D721Med (cell line): ENCODE data around the gene OTULINL.
"Not testable (repeated sequence)": the region's sequence is repeated elsewhere in the genome, so short reads cannot be mapped to it uniquely, and the experiment has no call there.

Experiments
- DNase-seq: peaks from one replicate; pipeline ENCODE4 v3.0.0; 2011; ENCODE audit warnings: low spot score; ENCODE audit not compliant: insufficient read length
- FAIRE-seq: peaks from 2 replicates; lab custom pipeline; 2011; peaks lifted over from hg19 to GRCh38; lab: Jason Lieb, UNC
- TF ChIP-seq, protein P1 (sequence below): IDR thresholded peaks from 2 replicates; pipeline ENCODE4 v1.5.1; 2012; ENCODE audit warnings: mild to moderate bottlenecking, control low read depth; ENCODE audit not compliant: insufficient read depth; ENCODE audit errors: missing control alignments

The OTULINL gene

DNA sequence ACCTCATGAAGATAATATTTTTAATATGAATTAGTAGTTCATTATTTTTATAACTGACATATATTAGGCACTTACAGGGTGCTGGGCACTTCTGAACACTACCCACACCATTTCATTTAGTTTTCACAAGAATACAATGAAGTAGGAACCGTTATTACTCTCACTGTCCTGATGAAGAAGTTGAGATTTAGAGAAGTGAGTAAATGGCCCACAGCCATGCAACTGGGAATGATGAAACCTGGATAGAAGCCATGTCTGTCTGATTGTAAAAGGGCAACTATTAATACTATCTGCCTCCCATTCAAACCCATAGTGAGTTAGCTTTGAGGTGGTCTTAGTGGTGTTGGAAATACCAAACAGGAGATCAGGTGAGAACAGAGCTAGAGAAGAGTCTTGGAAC lies 29.6 kb upstream of the OTULINL start:
- TF ChIP-seq, protein P1, sequence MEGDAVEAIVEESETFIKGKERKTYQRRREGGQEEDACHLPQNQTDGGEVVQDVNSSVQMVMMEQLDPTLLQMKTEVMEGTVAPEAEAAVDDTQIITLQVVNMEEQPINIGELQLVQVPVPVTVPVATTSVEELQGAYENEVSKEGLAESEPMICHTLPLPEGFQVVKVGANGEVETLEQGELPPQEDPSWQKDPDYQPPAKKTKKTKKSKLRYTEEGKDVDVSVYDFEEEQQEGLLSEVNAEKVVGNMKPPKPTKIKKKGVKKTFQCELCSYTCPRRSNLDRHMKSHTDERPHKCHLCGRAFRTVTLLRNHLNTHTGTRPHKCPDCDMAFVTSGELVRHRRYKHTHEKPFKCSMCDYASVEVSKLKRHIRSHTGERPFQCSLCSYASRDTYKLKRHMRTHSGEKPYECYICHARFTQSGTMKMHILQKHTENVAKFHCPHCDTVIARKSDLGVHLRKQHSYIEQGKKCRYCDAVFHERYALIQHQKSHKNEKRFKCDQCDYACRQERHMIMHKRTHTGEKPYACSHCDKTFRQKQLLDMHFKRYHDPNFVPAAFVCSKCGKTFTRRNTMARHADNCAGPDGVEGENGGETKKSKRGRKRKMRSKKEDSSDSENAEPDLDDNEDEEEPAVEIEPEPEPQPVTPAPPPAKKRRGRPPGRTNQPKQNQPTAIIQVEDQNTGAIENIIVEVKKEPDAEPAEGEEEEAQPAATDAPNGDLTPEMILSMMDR: no peak
- no peak for DNase-seq
- FAIRE-seq: no peak

DNA sequence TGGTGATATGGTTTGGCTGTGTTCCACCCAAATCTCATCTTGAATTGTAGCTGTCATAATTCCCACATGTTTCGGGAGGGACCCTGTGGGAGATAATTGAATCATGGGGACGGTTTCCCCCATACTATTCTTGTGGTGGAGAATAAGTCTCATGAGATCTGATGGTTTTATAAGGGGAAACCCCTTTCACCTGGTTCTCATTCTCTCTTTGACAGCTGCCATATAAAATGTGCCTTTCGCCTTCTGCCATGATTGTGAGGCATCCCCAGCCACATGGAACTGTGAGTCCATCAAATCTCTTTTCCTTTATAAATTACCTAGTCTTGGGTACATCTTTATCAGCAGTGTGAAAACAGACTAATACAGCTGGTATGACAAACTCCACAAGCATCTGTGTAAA lies 27.3 kb upstream of the OTULINL start:
- not testable (repeated sequence) for FAIRE-seq, DNase-seq

DNA sequence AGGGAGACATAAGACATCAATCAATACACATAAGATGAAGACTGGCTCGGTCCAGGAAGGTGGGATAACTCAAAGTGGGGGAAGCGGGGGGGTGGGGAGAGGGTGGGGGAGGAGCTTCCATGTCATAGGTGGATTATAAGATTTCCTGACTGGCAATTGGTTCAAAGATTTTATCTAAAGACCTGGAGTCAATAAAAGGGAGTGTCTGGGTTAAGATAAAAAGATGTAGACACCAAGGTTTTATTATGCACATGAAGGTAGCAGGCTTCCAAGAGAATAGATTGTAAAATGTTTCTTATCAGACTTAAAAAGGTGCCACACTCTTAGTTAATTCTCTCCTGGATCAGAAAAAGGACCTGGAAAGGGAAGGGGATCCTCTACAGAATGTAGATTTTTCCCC lies 25.6 kb upstream of the OTULINL start:
- TF ChIP-seq, protein P1: no peak
- no peak for FAIRE-seq
- DNase-seq: no peak

DNA sequence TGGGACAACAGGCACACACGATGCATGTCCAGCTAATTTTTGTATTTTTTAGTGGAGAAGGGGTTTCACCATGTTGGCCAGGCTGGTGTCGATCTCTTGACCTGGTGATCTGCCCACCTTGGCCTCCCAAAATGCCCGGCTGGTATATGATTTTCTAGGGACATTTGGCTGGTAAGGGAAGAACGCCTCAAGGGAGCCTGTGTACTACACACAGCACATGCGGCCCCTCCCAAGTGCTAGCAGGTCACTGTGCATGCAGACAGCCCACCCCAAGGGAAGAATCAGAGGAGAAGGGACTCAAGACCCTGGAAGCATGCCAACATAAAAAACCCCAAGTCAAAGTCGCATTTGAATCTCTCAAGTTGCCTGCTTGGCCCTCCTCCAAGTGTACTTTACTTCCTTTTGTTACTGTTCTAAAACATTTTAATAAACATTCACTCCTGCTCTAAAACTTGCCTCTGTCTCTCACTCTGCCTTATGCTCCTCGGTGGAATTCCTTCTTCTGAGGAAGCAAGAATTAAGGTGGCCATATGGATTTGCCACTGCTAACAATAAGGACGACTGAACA lies 24.3 kb upstream of the OTULINL start:
- FAIRE-seq: no peak

DNA sequence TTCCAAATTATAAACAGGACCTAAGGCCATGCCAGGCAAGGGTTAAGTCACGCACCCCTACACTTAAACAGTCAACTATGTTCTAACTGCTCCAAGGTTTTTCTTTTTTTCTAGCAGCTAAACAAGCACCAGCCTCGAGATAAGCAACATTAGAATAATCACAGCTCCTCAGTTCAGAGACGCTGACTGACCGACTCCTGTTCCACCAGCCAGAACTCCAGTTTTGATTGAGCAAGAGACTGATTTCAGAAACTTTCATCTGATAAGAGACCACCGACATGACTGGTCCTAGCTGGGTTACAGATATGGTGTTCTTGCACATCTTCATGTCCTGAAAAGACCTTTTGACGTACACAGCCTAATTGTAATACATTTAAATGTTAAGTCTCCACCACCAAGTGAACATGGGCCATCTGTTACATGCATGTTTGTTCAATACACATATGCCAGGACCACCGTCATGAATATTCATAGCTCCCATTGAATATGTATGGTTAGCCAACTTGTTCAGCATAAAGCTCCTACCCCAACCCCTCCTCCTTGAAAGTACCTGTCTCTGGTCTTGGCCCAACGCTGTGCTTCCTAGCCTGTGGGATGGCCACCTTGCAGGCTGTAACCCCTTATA lies 23.7 kb upstream of the OTULINL start:
- DNase-seq (no peak), FAIRE-seq (no peak)
- TF ChIP-seq, protein P1: no peak

More for the DNA sequence above, 24.3 kb upstream of the OTULINL start:
- TF ChIP-seq, protein P1: no peak
- DNase-seq: no peak

DNA sequence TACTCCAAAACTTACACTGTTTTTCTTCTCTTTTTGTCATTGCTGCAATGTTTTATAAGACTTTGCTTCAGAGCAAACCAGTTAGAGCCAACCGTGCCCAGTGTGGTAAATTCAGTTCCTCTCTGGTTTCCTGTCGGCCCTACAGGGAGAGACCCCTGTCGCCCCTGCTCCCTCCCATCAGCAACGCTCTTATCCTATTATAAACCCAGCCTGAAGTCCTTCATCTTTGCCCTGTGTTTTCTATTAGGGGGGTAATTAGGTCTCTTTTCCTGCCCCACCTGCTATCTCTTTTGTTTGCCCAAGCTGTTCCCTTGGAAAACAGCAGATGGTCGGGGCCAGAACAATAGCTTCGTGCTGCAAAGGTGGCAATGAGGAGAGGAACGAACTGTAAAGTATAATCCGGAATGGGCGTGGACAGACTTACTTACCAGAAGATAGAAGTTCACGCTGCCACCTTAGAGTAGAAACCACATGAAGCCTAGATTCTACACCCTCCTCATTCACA lies 21.4 kb upstream of the OTULINL start:
- DNase-seq: no peak
- TF ChIP-seq, protein P1: no peak
- FAIRE-seq: no peak

DNA sequence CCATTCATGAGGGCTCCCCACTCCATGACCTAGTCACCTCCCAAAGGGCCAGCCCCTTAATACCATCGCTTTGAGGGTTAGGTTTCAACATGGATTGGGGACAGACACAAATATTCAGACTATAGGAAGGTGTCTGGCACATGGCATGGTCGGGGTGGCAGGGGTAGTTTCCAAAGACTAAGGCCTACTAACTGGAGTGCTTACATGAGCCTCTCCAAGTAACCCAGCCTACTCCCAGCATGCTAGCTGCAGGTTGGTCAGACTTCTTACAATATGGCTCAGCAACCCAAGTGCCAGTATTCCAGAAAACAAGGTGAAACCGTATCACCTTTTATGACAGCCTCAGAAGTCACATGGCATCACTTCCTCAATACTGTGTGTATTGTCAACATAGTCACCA lies 19.9 kb upstream of the OTULINL start:
- DNase-seq: no peak
- no peak for FAIRE-seq
- TF ChIP-seq, protein P1: no peak
